ENCODE data around the gene TNRC18. TPM values are rescaled to one million over a fixed set of nuclear protein-coding genes. Genes with fewer than 3 reads are reported as not detected.
A peak's percentile ranks its signal among the peaks of the same experiment; 100 is the strongest.
"Not testable (repeated sequence)": the region's sequence is repeated elsewhere in the genome, so short reads cannot be mapped to it uniquely, and the experiment has no call there.

TNRC18 gene
- total RNA-seq, 1 experiment from 2014 or later, result 159 TPM

DNA sequence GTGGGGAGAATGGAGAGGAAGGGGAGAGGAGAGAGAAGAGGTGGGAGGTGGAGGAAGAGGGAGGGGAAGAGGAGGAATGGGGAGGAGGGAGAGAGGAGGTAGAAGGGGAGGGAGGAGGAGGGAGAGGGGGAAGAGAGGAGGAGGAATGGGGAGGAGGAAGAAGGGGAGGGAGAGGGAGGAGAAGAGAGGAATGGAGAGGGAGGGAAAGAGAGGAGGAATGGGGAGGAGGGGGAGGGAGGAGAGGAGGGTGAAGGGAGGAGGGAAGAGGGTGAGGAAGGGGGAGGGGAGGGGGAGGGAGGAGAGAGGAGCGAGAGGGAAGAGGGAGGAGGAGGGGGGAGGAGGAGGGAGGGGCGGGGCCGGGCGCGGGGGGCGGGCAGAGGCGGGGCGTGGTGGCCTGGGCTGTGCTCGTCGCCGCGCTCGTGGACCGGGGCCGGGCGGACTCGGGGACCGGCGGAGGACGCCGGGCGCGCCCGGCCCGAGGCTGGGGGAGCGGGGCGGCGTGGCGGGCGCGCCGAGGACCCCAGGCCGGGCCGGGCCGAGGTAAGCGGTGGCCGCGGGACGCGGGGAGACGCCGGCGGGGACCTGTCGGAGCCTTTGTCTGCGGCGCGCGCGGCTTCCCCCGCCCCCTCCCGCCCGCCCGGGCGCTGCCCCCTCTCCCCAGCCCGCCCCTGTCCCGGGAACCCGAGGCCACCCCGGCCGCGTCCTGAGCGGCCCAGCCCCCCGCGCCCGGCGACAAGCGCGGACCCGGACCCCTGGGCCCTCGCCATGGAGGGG, 140.9 kb downstream of the TNRC18 start, which contains the start of gene SLC29A4:
Gene SLC29A4, plus strand, starts transcription at position 401 of the 774 bp plus-strand sequence. CDS start 4,874 bp downstream, outside the sequence.
- TF ChIP-seq, protein P1, sequence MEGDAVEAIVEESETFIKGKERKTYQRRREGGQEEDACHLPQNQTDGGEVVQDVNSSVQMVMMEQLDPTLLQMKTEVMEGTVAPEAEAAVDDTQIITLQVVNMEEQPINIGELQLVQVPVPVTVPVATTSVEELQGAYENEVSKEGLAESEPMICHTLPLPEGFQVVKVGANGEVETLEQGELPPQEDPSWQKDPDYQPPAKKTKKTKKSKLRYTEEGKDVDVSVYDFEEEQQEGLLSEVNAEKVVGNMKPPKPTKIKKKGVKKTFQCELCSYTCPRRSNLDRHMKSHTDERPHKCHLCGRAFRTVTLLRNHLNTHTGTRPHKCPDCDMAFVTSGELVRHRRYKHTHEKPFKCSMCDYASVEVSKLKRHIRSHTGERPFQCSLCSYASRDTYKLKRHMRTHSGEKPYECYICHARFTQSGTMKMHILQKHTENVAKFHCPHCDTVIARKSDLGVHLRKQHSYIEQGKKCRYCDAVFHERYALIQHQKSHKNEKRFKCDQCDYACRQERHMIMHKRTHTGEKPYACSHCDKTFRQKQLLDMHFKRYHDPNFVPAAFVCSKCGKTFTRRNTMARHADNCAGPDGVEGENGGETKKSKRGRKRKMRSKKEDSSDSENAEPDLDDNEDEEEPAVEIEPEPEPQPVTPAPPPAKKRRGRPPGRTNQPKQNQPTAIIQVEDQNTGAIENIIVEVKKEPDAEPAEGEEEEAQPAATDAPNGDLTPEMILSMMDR (conservative IDR thresholded peaks at IDR 0.05), result no peak
- no peak for TF ChIP-seq EZH2 (IDR thresholded peaks at IDR 0.05; ENCODE audit: low read depth)
- Histone ChIP-seq H3K9me2 (ENCODE audit: insufficient read depth) (no peaks in the 10 kb centered on the region), H3K4me2 (peak within 1 kb of the TSS; percentile 71), H3K4me1 (replicated peaks; ENCODE audit: insufficient read depth) (peaks cover 6% of the 10 kb centered on the region; the same call in 1 of the 2 replicates), H3K9me3 (ENCODE audit: insufficient read depth, low read depth) (no peaks in the 10 kb centered on the region), H4K20me1 (ENCODE audit: insufficient read depth) (no peaks in the 10 kb centered on the region), H3K27me3 (ENCODE audit: insufficient read depth, low read depth) (peaks cover 21% of the 10 kb centered on the region; the same call in 1 of the 2 replicates), H3F3A (ENCODE audit: insufficient read depth, low read depth) (0 out of 2 replicates have a peak, but pooled peaks cover 5% of the 10 kb centered on the region), H3K36me3 (ENCODE audit: low read depth) (no peaks in the 10 kb centered on the region), H3K4me3 (peak within 1 kb of the TSS; percentile 44; the same call in 1 of the 2 replicates), H2AFZ (no peak within 1 kb of the TSS), H3K79me2 (ENCODE audit: low read depth) (no peaks in the 10 kb centered on the region), H3K27ac (no peak within 1 kb of the TSS)
- ChIA-PET POLR2A (ENCODE audit: unreplicated experiment) (no interaction called here), CTCF (no interaction called here)
- DNase-seq, result peak in 1 of 2 experiments; percentile 49
- BruUV-seq (replicated peaks), result no TSS peak
- intact Hi-C loops (cut with micrococcal nuclease; ENCODE audit: unreplicated experiment), result no loop called here

DNA sequence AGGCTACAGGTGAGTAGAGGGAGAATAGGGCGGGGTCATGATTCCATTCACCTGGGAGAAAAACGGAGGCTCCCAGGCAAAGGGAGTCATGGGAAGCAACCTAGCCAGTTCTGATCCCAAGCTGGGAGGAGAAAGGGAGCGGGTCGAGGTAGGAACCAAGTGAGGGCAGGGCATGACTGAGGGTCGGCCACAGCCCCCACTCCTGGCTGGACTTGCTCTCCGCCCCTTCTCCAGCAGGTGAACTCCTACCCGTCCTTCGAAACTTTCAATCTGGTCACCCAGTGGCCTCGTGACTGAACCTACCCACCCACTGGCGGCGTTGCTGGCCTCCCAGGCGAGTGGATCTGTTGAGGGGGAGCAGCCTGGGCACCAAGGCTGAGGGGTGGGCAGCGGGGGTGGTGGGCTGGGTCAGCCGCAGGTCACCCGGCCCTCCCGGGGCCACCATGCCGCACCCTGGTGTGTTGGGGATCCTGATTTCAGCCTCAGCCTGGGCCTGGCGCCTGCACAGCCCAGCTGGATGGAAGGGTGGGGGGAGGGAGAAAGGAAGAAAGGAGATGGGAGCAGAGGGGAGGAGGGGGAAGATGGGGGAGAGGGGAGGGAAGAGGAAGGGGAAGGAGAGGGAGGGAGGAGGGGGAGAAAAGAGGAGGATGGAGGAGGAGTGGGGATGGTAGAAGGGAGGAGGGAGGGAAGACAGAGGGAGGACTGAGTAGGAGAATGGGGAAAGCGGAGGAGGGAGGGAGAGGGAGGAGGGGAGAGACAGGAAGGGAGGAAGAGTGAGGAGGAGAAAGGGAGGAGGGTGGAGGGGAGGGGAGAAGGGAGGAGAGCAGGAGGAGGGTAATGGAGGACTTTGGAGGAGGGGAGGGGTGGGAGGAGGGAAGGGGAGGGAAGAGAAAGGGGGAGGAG, 141.8 kb downstream of the TNRC18 start:
- BruUV-seq (replicated peaks); H3K9me3 ChIP-seq (ENCODE audit: insufficient read depth, low read depth); H3F3A ChIP-seq (ENCODE audit: insufficient read depth, low read depth); H3K9me2 ChIP-seq (ENCODE audit: insufficient read depth); H3K27ac ChIP-seq; intact Hi-C loops (cut with micrococcal nuclease; ENCODE audit: unreplicated experiment); DNase-seq; H3K79me2 ChIP-seq (ENCODE audit: low read depth); H3K4me1 ChIP-seq (replicated peaks; ENCODE audit: insufficient read depth); H3K4me2 ChIP-seq; POLR2A ChIA-PET (ENCODE audit: unreplicated experiment); H3K4me3 ChIP-seq; CTCF ChIA-PET; H3K36me3 ChIP-seq (ENCODE audit: low read depth); H2AFZ ChIP-seq; H4K20me1 ChIP-seq (ENCODE audit: insufficient read depth): not testable (repeated sequence)
- H3K27me3 ChIP-seq (ENCODE audit: insufficient read depth, low read depth), result peaks cover 24% of the 10 kb centered on the region; the same call in 1 of the 2 replicates

DNA sequence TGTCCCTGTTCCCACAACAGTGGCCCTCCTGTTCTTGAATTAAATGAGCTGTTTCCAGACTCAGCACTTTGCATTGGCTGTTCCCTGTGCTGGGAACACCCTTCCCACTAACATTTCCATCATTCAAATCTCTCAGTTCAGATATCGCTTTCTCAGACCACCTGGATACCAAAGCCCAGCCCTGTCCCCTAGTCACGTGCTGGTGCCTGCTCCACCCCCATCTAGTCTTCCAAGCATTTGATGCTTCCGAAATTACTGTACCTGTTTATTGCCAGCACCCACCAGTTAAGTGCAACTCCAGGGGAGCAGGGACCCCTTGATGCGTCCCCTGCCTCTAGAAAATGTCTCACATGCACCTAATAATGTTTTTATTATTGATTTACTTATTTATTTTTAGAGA, 143.9 kb downstream of the TNRC18 start:
- H4K20me1 ChIP-seq (ENCODE audit: insufficient read depth), result no peaks in the 10 kb centered on the region
- H3K4me1 ChIP-seq (replicated peaks; ENCODE audit: insufficient read depth), result peaks cover 2% of the 10 kb centered on the region; the same call in 1 of the 2 replicates
- H3K36me3 ChIP-seq (ENCODE audit: low read depth), result no peaks in the 10 kb centered on the region
- CTCF ChIA-PET, result interaction anchor here (0.6 to 0.7 kb wide), 2 partner anchors 72 to 127 kb away, joined by 4 read pairs; no protein-coding TSS in a partner anchor
- no peak overlapping the region for H3K27ac ChIP-seq
- no TSS peak for BruUV-seq (replicated peaks)
- H3F3A ChIP-seq (ENCODE audit: insufficient read depth, low read depth), result 0 out of 2 replicates have a peak, but pooled peaks cover 5% of the 10 kb centered on the region
- POLR2A ChIA-PET (ENCODE audit: unreplicated experiment), result interaction anchor here (0.6 kb wide), 1 partner anchor 414 kb away, joined by 4 read pairs; no protein-coding TSS in a partner anchor
- intact Hi-C loops (cut with micrococcal nuclease; ENCODE audit: unreplicated experiment), result no loop called here
- no peak for DNase-seq
- TF ChIP-seq, protein P1 (conservative IDR thresholded peaks at IDR 0.05), result no peak
- no peak for TF ChIP-seq EZH2 (IDR thresholded peaks at IDR 0.05; ENCODE audit: low read depth)
- H3K9me3 ChIP-seq (ENCODE audit: insufficient read depth, low read depth), result no peaks in the 10 kb centered on the region
- no peak overlapping the region for H3K4me3 ChIP-seq
- H3K4me2 ChIP-seq, result no peak overlapping the region
- no peaks in the 10 kb centered on the region for H3K79me2 ChIP-seq (ENCODE audit: low read depth)
- peaks cover 39% of the 10 kb centered on the region; the same call in 1 of the 2 replicates for H3K27me3 ChIP-seq (ENCODE audit: insufficient read depth, low read depth)
- no peaks in the 10 kb centered on the region for H3K9me2 ChIP-seq (ENCODE audit: insufficient read depth)
- H2AFZ ChIP-seq, result no peak overlapping the region
